Testis (tissue), 3 donors: Measurements from ENCODE around the gene CPAMD8. TPM values are rescaled to one million over a fixed set of nuclear protein-coding genes. Genes with fewer than 3 reads are reported as not detected.

Experiments used
- DNase-seq: peaks from one replicate; pipeline ENCODE4 v3.0.0-alpha.2; 2019
- H3K27ac ChIP-seq, 2 donors: fragments of 200-600 bp; sonication (generic); one replicate each; pipeline ENCODE4 v1.5.1; 2019
- H3K27me3 ChIP-seq: fragments of 200-600 bp; sonication (generic); one replicate; pipeline ENCODE4 v1.5.1; 2019
- H3K36me3 ChIP-seq: fragments of 200-600 bp; sonication (generic); one replicate; pipeline ENCODE4 v1.5.1; 2017; ENCODE audit warnings: low read depth; ENCODE audit errors: missing control alignments
- H3K4me1 ChIP-seq: fragments of 200-600 bp; sonication (generic); one replicate; pipeline ENCODE4 v1.5.1; 2019
- H3K4me3 ChIP-seq, 2 donors: fragments of 200-600 bp; sonication (generic); one replicate each; pipeline ENCODE4 v1.5.1; 2017 to 2019
- H3K9me3 ChIP-seq: fragments of 200-600 bp; sonication (generic); one replicate; pipeline ENCODE4 v1.5.1; 2017
- POLR2A ChIP-seq: fragments of 450-650 bp; IDR thresholded peaks from one replicate; pipeline ENCODE4 v1.6.1; 2017; ENCODE audit warnings: antibody characterized with exemption, mild to moderate bottlenecking, moderate library complexity
- WGBS, 2 donors: methylation state at CpG; one replicate each; pipeline ENCODE4 v1.1.5; 2018; 5-methylcytosine and 5-hydroxymethylcytosine counted together
- intact Hi-C: fragments of 100-400 bp; cut with DNase I; formaldehyde crosslinking; loops from one replicate; pipeline ENCODE4 v1.15.1; 2023; ENCODE audit warnings: low total_unique reads
- polyA plus RNA-seq: library from polyadenylated mRNA; stranded (reverse); fragments of 350-450 nt; fragmentation: Illumina TruSeq; extraction: RNeasy Lipid Tissue Mini Kit (QIAGEN cat#74804); gene quantifications from one replicate; pipeline ENCODE4 v1.2.3, GENCODE V29; 2014; ENCODE audit warnings: low read depth, low replicate concordance; ENCODE audit not compliant: insufficient read depth
- total RNA-seq, 2 donors: library from RNA; depleted of rRNA; stranded (reverse); fragments of >200 nt; gene quantifications; one replicate each; pipeline ENCODE4 v1.2.3, GENCODE V29; 2016
- TF ChIP-seq, protein P1 (sequence below), 3 experiments: fragments of 450-650 bp in 2 of 3; fragments of 200-600 bp in 1 of 3; sonication (generic) in 1 of 3; IDR thresholded peaks; one replicate each; pipeline ENCODE4 v1.5.1; 2016 to 2019; ENCODE audit warnings: antibody characterized with exemption in 3 of 3, mild to moderate bottlenecking in 2 of 3, moderate library complexity in 1 of 3

Gene CPAMD8
- total and polyA plus RNA-seq, 3 donors from 2014 or later: 12.0 to 46.1 (median 30.8) TPM

GRCh38 chr19:16886305-16886880 lies 140.2 kb downstream of the CPAMD8 start:
- H3K4me1 ChIP-seq: peaks cover 26% of the 10 kb centered on the region
- no peak for TF ChIP-seq POLR2A
- TF ChIP-seq, protein P1, sequence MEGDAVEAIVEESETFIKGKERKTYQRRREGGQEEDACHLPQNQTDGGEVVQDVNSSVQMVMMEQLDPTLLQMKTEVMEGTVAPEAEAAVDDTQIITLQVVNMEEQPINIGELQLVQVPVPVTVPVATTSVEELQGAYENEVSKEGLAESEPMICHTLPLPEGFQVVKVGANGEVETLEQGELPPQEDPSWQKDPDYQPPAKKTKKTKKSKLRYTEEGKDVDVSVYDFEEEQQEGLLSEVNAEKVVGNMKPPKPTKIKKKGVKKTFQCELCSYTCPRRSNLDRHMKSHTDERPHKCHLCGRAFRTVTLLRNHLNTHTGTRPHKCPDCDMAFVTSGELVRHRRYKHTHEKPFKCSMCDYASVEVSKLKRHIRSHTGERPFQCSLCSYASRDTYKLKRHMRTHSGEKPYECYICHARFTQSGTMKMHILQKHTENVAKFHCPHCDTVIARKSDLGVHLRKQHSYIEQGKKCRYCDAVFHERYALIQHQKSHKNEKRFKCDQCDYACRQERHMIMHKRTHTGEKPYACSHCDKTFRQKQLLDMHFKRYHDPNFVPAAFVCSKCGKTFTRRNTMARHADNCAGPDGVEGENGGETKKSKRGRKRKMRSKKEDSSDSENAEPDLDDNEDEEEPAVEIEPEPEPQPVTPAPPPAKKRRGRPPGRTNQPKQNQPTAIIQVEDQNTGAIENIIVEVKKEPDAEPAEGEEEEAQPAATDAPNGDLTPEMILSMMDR (IDR thresholded peaks at IDR 0.05): no peak
- DNase-seq: peak; percentile 90
- H3K9me3 ChIP-seq: no peaks in the 10 kb centered on the region
- H3K27me3 ChIP-seq: no peaks in the 10 kb centered on the region
- no peaks in the 10 kb centered on the region for H3K36me3 ChIP-seq
- 23 to 59% methylated on average over 20 of the region's 20 CpGs for WGBS, 2 donors
- intact Hi-C loops: no loop called here
- H3K27ac ChIP-seq: peak overlapping the region; percentile 50 to 84
- no peak overlapping the region for H3K4me3 ChIP-seq

DNA sequence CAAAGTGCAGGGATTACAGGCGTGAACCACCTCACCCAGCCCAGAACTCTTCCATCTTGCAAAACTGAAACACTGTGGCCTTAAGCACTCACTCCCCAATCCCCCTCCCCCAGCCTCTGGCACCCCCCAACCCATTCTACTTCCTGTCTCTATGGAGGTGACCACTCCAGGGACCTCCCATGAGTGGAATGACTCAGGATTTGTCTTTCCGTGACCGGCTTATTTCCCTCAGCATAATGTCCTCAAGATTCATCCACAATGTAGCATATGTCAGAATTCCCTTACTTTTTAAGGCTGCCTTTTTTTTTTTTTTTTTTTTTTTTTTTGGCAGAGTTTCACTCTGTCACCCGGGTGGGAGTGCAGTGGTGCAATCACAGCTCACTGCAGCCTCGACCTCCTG lies 141.4 kb downstream of the CPAMD8 start:
- Histone ChIP-seq H3K4me3 (no peak overlapping the region), H3K4me1 (peaks cover 32% of the 10 kb centered on the region), H3K27ac (no peak overlapping the region), H3K9me3 (no peaks in the 10 kb centered on the region), H3K36me3 (no peaks in the 10 kb centered on the region), H3K27me3 (no peaks in the 10 kb centered on the region)
- TF ChIP-seq POLR2A: no peak
- TF ChIP-seq, protein P1 (IDR thresholded peaks at IDR 0.05): no peak
- intact Hi-C loops: no loop called here
- WGBS, 2 donors: 45 to 53% methylated on average over 5 of the region's 5 CpGs
- DNase-seq: no peak

- H3K27ac ChIP-seq: no peak overlapping the region
- intact Hi-C loops: no loop called here
- no peaks in the 10 kb centered on the region for H3K27me3 ChIP-seq
- TF ChIP-seq POLR2A: no peak
- TF ChIP-seq, protein P1 (IDR thresholded peaks at IDR 0.05): no peak
- H3K9me3 ChIP-seq: no peaks in the 10 kb centered on the region
- no peak overlapping the region for H3K4me3 ChIP-seq
- no peak for DNase-seq
- H3K36me3 ChIP-seq: no peaks in the 10 kb centered on the region
- 33 to 80% methylated on average over 1 to 3 of the region's 3 CpGs for WGBS, 2 donors
- H3K4me1 ChIP-seq: peaks cover 27% of the 10 kb centered on the region
Measured at GRCh38 chr19:16883522-16883921, 143.1 kb downstream of the CPAMD8 start.

DNA sequence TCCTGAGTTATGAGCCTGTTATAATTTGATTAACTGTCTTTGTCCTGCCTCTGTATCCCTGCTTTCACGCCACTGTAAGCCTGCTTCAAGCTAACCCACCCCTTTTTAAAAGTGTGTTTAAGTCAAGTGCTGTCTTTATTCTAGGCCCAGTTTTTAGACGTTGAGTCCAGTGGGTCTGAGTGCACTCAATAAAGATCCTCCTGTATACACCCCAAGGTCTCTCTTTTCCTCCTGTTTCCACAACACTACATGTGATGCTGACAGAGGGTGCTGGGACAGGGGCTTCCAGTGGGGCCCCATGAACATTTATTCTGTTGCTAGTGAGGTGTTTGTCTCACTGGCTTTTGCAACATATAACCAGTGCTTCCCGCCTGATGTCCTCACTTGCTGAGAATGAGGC lies 144.5 kb downstream of the CPAMD8 start:
- Histone ChIP-seq H3K27ac (peak overlapping the region; percentile 31 to 74), H3K9me3 (no peaks in the 10 kb centered on the region), H3K36me3 (no peaks in the 10 kb centered on the region), H3K4me1 (peaks cover 18% of the 10 kb centered on the region), H3K4me3 (no peak overlapping the region), H3K27me3 (no peaks in the 10 kb centered on the region)
- intact Hi-C loops: no loop called here
- no peak for DNase-seq
- 80 to 87% methylated on average over 3 of the region's 3 CpGs for WGBS, 2 donors
- TF ChIP-seq POLR2A: no peak
- TF ChIP-seq, protein P1 (IDR thresholded peaks at IDR 0.05): no peak
